Muscle of leg (tissue), 11 donors: ENCODE data around the gene OVOL2. TPM values are rescaled to one million over a fixed set of nuclear protein-coding genes. Genes with fewer than 3 reads are reported as not detected.
"Not testable (repeated sequence)": the region's sequence is repeated elsewhere in the genome, so short reads cannot be mapped to it uniquely, and the experiment has no call there.

ENCODE experiments used
- DNase-seq: peaks from one replicate; pipeline ENCODE4 v3.0.0; 2013
- H3K27ac ChIP-seq: one replicate; pipeline ENCODE4 v1.5.1; 2013; ENCODE audit warnings: mild to moderate bottlenecking, low read length, control low read depth
- H3K27me3 ChIP-seq: one replicate; pipeline ENCODE4 v1.6.1; 2013; ENCODE audit warnings: low read length; ENCODE audit not compliant: control insufficient read depth, insufficient read depth
- H3K36me3 ChIP-seq: one replicate; pipeline ENCODE4 v1.6.1; 2013; ENCODE audit warnings: low read length; ENCODE audit not compliant: control insufficient read depth, insufficient read depth
- H3K4me1 ChIP-seq: one replicate; pipeline ENCODE4 v1.6.1; 2013; ENCODE audit warnings: low read length; ENCODE audit not compliant: control insufficient read depth, insufficient read depth
- H3K4me3 ChIP-seq: one replicate; pipeline ENCODE4 v1.5.1; 2013; ENCODE audit warnings: low read length, control low read depth
- H3K9me3 ChIP-seq: replicated peaks from 2 replicates; pipeline ENCODE4 v1.6.1; 2013; ENCODE audit warnings: low read depth, low read length; ENCODE audit not compliant: control insufficient read depth
- WGBS: methylation state at CpG from one replicate; pipeline ENCODE4 v1.1.5; 2013; ENCODE audit warnings: missing lambda C conversion rate; ENCODE audit not compliant: insufficient coverage; 5-methylcytosine and 5-hydroxymethylcytosine counted together
- polyA plus RNA-seq, 8 donors: library from polyadenylated mRNA; unstranded; fragments of 120-200 nt; gene quantifications; one replicate each; pipeline versions ENCODE4 v1.2.1 to v1.2.3, GENCODE V29; 2013; ENCODE audit warnings: inconsistent platforms in 1 of 8, low replicate concordance in 1 of 8; ENCODE audit not compliant: insufficient read length in 8 of 8, insufficient read depth in 1 of 8
- total RNA-seq: library from RNA; stranded (reverse); fragments of 120-200 nt; gene quantifications from one replicate; pipeline ENCODE4 v1.2.4, GENCODE V29; 2013

Gene OVOL2
- total and polyA plus RNA-seq, 9 donors: 0.45 to 0.78 TPM; not detected in 7

DNA sequence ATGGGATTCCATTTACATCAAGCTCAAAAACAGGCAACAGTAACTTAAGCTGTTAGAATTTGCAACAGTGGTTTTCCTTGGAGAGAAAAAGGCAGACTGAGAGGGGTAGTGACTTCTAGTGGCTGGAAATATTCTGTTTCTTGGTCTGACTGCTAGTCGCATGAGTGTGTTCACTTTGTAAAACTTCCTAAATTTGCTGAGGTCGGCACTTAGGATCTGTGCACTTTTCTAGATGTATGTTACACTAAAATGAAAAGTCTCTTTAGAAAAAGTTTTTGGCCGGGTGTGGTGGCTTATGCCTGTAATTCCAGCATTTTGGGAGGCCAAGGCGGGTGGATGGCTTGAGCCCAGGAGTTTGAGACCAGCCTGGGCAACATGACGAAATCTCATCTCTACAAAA is 18.7 kb downstream of the OVOL2 start:
- 62% methylated on average over 2 of the region's 5 CpGs for WGBS
- H3K27me3 ChIP-seq: peaks cover 8% of the 10 kb centered on the region
- H3K36me3 ChIP-seq: no peaks in the 10 kb centered on the region

DNA sequence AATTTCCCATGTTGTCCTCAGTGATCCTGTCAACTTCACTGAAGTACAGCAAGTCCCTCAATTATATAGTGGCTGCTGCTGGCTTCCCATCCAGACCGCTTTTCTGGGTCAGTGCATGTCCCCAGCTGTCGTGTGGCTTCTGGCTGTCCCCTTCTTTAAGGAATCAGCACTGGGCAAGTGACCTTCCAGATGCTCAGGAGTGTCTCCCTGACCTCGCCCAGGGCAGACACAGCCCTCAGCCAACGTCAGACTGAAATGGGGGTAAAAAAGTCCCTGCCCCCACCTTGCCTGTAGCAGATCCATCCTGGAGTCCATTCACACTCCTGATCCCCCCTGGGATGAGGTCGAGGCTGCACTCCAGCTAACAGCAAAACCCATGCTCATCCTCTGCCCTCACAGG is 23.7 kb downstream of the OVOL2 start:
- peaks cover 2% of the 10 kb centered on the region for H3K27me3 ChIP-seq
- H3K4me3 ChIP-seq: no peak overlapping the region
- no peaks in the 10 kb centered on the region for H3K9me3 ChIP-seq
- H3K27ac ChIP-seq: no peak overlapping the region
- H3K4me1 ChIP-seq: no peaks in the 10 kb centered on the region
- H3K36me3 ChIP-seq: no peaks in the 10 kb centered on the region
- no peak for DNase-seq
- WGBS: 47% methylated on average over 4 of the region's 5 CpGs

More for the DNA sequence above, 18.7 kb downstream of the OVOL2 start:
- peaks cover 5% of the 10 kb centered on the region for H3K9me3 ChIP-seq
- no peak overlapping the region for H3K4me3 ChIP-seq
- no peak for DNase-seq
- H3K27ac ChIP-seq: no peak overlapping the region
- H3K4me1 ChIP-seq: no peaks in the 10 kb centered on the region

DNA sequence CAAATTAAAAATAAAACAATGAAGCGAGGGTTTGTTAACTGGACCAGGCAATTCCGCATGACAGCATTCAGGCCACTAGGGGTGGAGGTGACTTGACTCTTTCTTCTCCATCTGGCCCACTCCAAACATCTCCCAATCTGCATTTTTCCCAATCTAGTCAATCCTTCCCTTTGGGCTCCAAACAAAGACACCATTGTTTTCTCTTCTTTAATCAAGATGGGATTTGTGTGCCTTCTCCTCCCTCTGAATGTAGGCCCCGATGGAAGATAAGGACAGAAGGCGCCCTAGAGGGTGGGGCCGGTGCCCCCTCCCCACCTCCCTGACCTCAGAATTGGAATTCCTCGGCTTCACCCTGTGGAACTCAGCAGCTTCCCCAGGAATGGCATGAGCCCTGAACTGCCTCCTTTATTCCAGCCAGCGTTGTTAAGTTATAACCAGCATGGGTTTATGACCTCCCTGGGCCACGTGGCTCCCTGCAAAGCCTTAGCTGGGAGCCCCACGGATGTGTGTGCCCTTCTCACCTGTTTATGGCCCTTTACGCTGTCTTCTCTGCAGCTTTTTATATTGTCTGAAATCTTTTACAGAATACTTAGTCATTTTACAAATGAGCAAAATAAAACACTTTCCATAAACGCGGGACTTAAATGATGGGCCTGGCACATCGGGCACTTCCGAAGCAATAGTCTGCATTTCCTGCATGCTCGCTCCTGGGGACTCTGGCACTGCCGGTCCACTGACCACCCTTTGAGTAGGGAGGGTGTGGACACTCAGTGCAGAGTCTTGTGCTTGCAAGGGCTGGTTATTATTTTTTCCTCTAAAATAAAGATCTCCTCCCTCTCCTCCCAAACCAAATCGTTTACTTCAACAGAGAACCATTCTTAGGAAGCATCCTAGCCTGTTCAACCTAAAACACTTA is 24.5 kb downstream of the OVOL2 start:
- DNase-seq: no peak
- WGBS: 60% methylated on average over 12 of the region's 17 CpGs
- no peak overlapping the region for H3K27ac ChIP-seq
- no peak overlapping the region for H3K4me3 ChIP-seq
- no peaks in the 10 kb centered on the region for H3K4me1 ChIP-seq
- H3K9me3 ChIP-seq: no peaks in the 10 kb centered on the region
- no peaks in the 10 kb centered on the region for H3K36me3 ChIP-seq
- peaks cover 2% of the 10 kb centered on the region for H3K27me3 ChIP-seq

DNA sequence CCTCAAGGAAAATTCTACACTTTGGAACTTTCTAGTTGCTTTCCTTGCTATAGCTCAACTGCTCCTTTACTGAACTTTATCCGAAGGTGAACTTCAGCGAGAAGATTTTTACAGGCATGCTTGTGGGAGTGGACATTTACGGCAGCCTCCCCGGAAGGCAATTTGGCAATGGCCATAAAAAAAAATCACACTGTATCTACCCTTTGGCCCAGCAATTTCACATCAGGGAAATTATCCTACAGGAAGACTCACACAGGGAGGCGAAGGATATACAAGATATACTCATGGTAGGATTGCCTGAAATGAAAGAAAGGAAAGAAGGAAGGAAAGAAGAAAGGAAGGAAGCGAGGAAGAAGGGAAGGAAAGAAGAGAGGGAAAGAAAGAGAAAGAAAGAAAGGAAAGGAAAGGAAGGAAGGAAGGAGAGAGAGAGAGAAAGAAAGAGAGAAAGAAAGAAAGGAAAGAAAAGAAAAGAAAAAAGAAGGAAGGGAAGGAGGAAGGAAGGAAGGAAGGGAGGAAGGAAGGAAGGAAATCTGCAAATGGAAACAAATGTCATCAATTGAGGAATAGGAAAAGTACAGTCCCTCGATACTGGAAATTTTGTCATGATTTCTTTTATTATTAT is 25.7 kb downstream of the OVOL2 start:
- no peak overlapping the region for H3K27ac ChIP-seq
- WGBS: 93% methylated on average over 3 of the region's 7 CpGs
- no peaks in the 10 kb centered on the region for H3K4me1 ChIP-seq
- no peak for DNase-seq
- H3K27me3 ChIP-seq: no peaks in the 10 kb centered on the region
- no peak overlapping the region for H3K4me3 ChIP-seq
- no peaks in the 10 kb centered on the region for H3K36me3 ChIP-seq
- no peaks in the 10 kb centered on the region for H3K9me3 ChIP-seq

DNA sequence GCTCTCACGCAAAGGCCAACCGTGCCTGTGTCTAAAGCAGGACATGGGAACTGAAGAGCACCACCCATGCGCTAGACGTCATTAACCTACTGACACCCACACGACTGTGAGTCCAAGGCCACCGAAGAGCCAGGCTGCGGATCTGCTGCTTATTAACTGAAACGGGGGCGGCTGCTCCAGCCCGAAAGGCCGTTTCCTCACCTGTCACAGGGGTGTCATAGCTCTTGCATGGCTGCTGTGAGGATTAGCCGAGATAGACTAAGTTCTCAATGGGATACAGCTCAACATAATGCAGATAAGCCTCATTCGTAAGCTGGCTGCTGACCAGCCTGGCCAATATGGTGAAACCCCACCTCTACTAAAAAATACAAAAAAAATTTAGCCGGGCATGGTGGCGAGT is 26.7 kb downstream of the OVOL2 start:
- H3K27me3 ChIP-seq: no peaks in the 10 kb centered on the region
- H3K4me1 ChIP-seq: no peaks in the 10 kb centered on the region
- 85% methylated on average over 12 of the region's 15 CpGs for WGBS
- no peak for DNase-seq
- no peak overlapping the region for H3K27ac ChIP-seq
- H3K4me3 ChIP-seq: no peak overlapping the region
- no peaks in the 10 kb centered on the region for H3K9me3 ChIP-seq
- no peaks in the 10 kb centered on the region for H3K36me3 ChIP-seq

DNA sequence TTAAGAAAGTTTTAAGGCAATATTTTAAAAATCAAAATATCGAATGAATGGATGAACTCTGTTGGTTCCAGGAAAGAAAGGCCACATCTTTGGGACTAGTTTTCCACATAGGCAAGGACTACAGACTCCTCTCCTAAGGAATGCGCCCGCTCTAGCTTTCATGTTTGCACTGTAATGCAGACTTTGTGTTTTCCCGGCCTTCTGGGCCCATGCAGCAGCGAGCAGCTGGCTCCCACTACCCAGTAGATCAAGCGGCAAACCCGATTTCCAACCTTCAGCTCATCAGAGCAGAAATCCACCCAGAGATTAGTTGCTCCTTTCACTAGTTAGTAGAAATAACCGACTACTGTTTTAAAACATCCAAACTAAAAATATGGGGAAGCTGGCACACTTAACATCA is 27.7 kb downstream of the OVOL2 start:
- Histone ChIP-seq H3K4me1 (no peaks in the 10 kb centered on the region), H3K36me3 (no peaks in the 10 kb centered on the region), H3K9me3 (no peaks in the 10 kb centered on the region), H3K4me3 (no peak overlapping the region), H3K27me3 (no peaks in the 10 kb centered on the region), H3K27ac (no peak overlapping the region)
- 84% methylated on average over 3 of the region's 8 CpGs for WGBS
- DNase-seq: no peak

DNA sequence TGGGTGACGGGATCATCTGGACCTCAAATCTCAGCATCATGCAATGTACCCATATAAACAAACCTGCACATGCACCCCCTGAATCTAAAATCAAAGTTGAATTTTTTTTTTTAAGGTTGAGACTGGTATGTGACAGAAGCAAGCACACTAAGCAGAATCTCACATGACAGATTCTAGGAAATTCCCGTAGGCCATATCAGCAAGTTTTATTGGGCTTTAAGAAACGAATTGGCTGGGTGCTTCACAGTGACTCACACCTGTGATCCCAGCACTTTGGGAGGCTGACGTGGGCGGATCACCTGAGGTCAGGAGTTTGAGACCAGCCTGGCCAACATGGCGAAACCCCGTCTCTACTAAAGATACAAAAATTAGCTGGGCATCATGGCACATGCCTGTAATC is 30.7 kb downstream of the OVOL2 start:
- H3K4me3 ChIP-seq, H3K9me3 ChIP-seq, H3K27ac ChIP-seq, DNase-seq, H3K27me3 ChIP-seq, H3K36me3 ChIP-seq, H3K4me1 ChIP-seq: not testable (repeated sequence)
- WGBS: 78% methylated on average over 6 of the region's 7 CpGs

DNA sequence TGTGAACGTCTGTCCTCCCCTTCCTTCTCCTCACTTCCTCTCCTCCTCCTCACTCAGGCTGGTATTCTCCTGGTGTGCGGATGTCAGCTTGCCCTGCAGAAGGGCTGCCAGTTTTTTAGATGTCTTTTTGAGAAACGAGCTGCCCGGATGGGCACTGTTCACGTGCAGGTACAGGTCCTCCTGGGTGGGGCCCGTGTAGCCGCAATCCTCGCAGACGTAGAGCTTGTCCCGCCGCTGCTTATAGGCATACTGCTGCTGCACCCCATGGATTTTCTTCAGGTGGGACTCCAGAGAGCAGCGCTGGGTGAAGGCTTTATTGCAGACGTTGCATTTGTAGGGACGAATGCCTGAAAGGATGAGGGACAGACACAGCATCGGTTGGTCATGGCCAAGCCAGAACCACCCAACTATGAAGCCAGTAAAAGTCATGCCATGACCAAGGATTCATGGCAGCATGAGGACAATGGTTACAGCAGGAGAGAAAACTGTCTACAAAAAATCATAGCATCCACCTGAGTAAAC is 33.0 kb downstream of the OVOL2 start:
- Histone ChIP-seq H3K9me3 (no peaks in the 10 kb centered on the region), H3K36me3 (no peaks in the 10 kb centered on the region), H3K4me3 (no peak overlapping the region), H3K4me1 (no peaks in the 10 kb centered on the region), H3K27ac (no peak overlapping the region), H3K27me3 (peaks cover 3% of the 10 kb centered on the region)
- 74% methylated on average over 12 of the region's 15 CpGs for WGBS
- DNase-seq: no peak

DNA sequence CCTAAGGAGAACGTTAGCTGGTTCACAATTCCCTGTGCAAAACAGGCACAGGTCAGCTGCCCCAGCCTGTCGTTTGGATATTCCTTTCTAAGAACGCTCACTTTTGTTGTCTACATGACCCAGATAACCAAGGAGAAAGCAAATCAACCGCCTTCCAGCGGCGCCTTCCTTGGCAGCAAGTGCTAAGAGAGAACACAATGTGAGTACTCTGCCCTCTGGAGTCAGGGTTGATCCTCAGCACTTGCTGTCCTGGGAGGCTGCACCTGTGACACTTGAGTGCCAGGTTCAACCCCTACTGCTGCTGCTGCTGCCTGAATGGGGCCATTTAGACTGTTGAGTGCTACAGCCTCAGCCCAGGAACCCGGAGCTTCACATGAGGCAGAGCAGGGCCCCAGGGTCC is 36.8 kb downstream of the OVOL2 start:
- Histone ChIP-seq H3K36me3 (no peaks in the 10 kb centered on the region), H3K4me3 (no peak overlapping the region), H3K27me3 (peaks cover 3% of the 10 kb centered on the region), H3K27ac (no peak overlapping the region), H3K9me3 (no peaks in the 10 kb centered on the region), H3K4me1 (no peaks in the 10 kb centered on the region)
- 86% methylated on average over 7 of the region's 7 CpGs for WGBS
- no peak for DNase-seq

DNA sequence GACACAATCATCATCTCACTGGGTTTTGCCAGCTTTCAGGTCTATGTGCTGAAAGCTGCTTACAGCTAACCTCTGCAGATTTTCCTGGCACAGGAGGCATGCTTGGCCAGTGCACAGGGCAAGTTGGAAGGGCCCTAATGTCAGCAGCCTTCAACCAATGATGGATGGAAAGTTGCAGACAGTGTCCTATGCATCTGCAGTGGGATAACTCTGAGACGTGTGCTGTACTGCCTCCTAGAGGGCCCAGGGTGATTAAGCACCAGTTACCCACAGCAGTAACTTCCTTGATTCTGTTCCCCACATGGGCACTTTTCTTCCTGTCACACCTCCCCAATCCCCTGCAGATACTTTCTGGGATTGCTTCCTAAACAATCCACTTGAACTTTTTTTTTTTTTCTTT is 38.6 kb downstream of the OVOL2 start:
- WGBS: 6% methylated on average over 1 of the region's 1 CpG

More for the DNA sequence above, 38.6 kb downstream of the OVOL2 start:
- Histone ChIP-seq H3K4me1 (no peaks in the 10 kb centered on the region), H3K9me3 (no peaks in the 10 kb centered on the region), H3K27me3 (peaks cover 3% of the 10 kb centered on the region), H3K4me3 (no peak overlapping the region), H3K36me3 (no peaks in the 10 kb centered on the region), H3K27ac (no peak overlapping the region)
- DNase-seq: peak; percentile 11
